Stimulated activated CD4-positive, alpha-beta T cell treated with anti-CD3 and anti-CD28 coated beads, Interleukin-4, amount 100 ng/mL, for 48 hours (primary cell): ENCODE measurements around the gene MAEA.
"Not testable (repeated sequence)": the region's sequence is repeated elsewhere in the genome, so short reads cannot be mapped to it uniquely, and the experiment has no call there.

Experiments used
- DNase-seq, 2 donors: peaks; one replicate each; pipeline ENCODE4 v3.0.0-alpha.2; 2020; ENCODE audit warnings: low read depth in 2 of 2

The MAEA gene

GRCh38 chr4:1321486-1321885, 31.8 kb downstream of the MAEA start:
- DNase-seq, result no peak

GRCh38 chr4:1321946-1322650, 32.4 kb downstream of the MAEA start:
- no peak for DNase-seq

GRCh38 chr4:1323280-1323634, 33.6 kb downstream of the MAEA start:
- no peak for DNase-seq

GRCh38 chr4:1323635-1324442, 34.1 kb downstream of the MAEA start:
- DNase-seq, result no peak

GRCh38 chr4:1324443-1325175, 34.9 kb downstream of the MAEA start:
- DNase-seq, result not testable (repeated sequence)

GRCh38 chr4:1325176-1325480, 35.4 kb downstream of the MAEA start:
- no peak for DNase-seq

GRCh38 chr4:1325681-1326635, 36.3 kb downstream of the MAEA start:
- no peak for DNase-seq

- no peak for DNase-seq
Observed at GRCh38 chr4:1326751-1327525, 37.2 kb downstream of the MAEA start.

- no peak for DNase-seq
Observed at GRCh38 chr4:1327526-1328266, 38.0 kb downstream of the MAEA start.

- no peak for DNase-seq
Observed at GRCh38 chr4:1328267-1329155, 38.8 kb downstream of the MAEA start.

- DNase-seq, result no peak
Observed at GRCh38 chr4:1329408-1330371, 40.0 kb downstream of the MAEA start.

- peak; percentile 34 to 61 for DNase-seq
Observed at GRCh38 chr4:1330761-1331590, 41.3 kb downstream of the MAEA start.

GRCh38 chr4:1331591-1332353, 42.1 kb downstream of the MAEA start:
- DNase-seq, result no peak

- no peak for DNase-seq
Observed at GRCh38 chr4:1332686-1333085, 43.0 kb downstream of the MAEA start.

- DNase-seq, result no peak
Observed at GRCh38 chr4:1333256-1333655, 43.6 kb downstream of the MAEA start.

GRCh38 chr4:1333851-1334578, 44.3 kb downstream of the MAEA start:
- not testable (repeated sequence) for DNase-seq
